ENCODE data around the gene CDH5. TPM values are rescaled to one million over a fixed set of nuclear protein-coding genes. Genes with fewer than 3 reads are reported as not detected.
"Not testable (repeated sequence)": the region's sequence is repeated elsewhere in the genome, so short reads cannot be mapped to it uniquely, and the experiment has no call there.

The CDH5 gene
- not detected for total RNA-seq

DNA sequence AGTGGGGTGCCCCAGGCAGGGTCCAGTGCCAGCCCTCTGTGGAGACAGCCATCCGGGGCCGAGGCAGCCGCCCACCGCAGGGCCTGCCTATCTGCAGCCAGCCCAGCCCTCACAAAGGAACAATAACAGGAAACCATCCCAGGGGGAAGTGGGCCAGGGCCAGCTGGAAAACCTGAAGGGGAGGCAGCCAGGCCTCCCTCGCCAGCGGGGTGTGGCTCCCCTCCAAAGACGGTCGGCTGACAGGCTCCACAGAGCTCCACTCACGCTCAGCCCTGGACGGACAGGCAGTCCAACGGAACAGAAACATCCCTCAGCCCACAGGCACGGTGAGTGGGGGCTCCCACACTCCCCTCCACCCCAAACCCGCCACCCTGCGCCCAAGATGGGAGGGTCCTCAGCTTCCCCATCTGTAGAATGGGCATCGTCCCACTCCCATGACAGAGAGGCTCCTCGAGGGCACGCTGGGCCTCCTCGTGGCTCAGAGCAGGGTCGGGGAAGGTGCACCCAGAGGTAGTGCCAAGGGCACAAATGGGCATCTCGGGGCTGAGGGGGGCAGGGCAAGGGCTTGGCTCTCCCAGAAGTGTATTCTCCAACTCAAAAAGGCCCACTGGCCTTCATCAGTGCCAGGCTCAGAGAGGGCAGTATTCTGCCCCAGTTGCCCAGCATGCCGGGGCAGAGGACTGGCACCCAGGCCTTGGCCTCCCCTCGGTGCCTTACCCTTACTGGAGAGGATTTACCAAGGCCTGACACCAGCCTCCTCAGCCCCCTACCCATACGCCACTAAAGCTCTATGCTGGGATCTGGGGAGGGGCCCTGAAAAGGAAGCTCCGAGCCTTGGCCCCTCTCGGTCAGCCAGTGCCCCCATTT lies at the start of gene CDH5:
TSS of gene CDH5 (plus strand) at position 259 of the 867 bp plus-strand sequence. CDS start 12,647 bp downstream, outside the sequence.
- CTCF ChIA-PET = interaction anchor here (1.0 to 1.9 kb wide), 2 partner anchors 27 to 241 kb away, joined by 3 to 4 read pairs; no protein-coding TSS in a partner anchor
- DNase-seq = no peak

DNA sequence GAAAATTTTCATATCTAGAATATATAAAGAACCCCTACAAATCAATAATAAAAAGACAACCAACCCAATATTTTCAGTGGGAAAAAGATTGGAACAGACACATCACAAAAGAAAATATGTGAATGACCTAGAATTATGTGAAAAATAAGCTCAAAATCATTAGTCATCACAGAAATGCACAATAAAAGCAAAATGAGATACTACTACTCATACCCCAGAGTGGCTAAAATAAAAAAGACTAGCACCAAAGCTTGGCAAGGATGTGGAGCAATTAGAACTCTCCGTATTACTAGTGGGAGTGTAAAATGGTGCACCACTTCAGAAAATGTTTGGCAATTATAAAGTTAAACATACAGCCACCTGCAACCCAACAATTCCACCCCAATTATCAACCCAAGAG lies 48.0 kb upstream of the CDH5 start:
- DNase-seq = no peak
- Mint-ChIP-seq H3K36me3 (ENCODE audit: low read depth) (no peaks in the 10 kb centered on the region), H3K27me3 (no peaks in the 10 kb centered on the region), H3K4me3 (no peak overlapping the region), H3K9me3 (no peaks in the 10 kb centered on the region), H3K4me1 (no peaks in the 10 kb centered on the region), H3K27ac (no peak overlapping the region)
- POLR2A ChIA-PET = no interaction called here
- CTCF ChIA-PET = interaction anchor here (1.1 kb wide), 1 partner anchor 47 kb away, joined by 4 read pairs; no protein-coding TSS in a partner anchor

More for the DNA sequence above, at the start of gene CDH5:
- POLR2A ChIA-PET = no interaction called here
- Mint-ChIP-seq H3K27ac (no peak within 1 kb of the TSS), H3K4me1 (peaks cover 10% of the 10 kb centered on the region), H3K27me3 (peaks cover 27% of the 10 kb centered on the region), H3K4me3 (no peak within 1 kb of the TSS), H3K9me3 (no peaks in the 10 kb centered on the region), H3K36me3 (ENCODE audit: low read depth) (no peaks in the 10 kb centered on the region)

DNA sequence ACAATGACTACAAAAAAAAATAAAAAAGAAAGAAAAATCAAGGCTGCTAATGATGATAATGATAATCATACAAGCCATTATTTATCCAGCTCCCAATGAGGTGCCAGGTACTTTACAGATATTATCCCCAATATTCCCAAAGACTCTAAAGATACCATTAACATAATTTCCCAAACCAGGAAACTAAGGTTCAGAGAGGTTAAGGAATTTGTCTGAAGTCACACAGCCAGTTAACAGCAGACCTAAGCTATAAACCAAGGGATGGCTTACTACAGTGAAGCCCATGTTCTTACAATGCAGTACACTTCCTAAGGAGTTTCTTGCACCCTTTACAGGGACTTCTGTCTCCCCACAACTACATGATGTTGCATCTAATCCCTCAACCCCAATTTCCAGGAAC lies 45.7 kb upstream of the CDH5 start:
- Mint-ChIP-seq H3K36me3 (ENCODE audit: low read depth) (no peaks in the 10 kb centered on the region), H3K4me3 (no peak overlapping the region), H3K9me3 (no peaks in the 10 kb centered on the region), H3K27ac (no peak overlapping the region), H3K4me1 (no peaks in the 10 kb centered on the region), H3K27me3 (no peaks in the 10 kb centered on the region)
- CTCF ChIA-PET = no interaction called here
- POLR2A ChIA-PET = no interaction called here
- no peak for DNase-seq

DNA sequence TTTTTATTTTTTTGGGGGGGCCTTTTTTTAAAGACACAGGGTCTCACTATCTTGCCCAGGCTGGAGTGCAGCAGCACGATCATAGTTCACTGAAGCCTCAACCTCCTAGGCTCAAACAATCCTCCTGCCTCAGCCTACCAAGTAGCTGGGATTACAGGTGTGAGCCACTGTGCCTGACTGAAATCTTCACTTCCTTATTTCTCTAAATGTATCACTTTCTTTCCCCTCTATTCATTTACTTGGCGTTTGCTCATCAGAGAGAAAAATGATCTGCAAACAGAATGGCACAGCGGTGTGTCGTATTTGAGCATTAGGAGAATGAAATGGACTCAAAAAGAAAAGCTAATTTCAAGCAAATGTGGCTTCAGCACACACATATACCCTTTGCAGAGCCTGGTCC lies 44.3 kb upstream of the CDH5 start:
- H3K4me3 Mint-ChIP-seq = no peak overlapping the region
- DNase-seq = no peak
- H3K36me3 Mint-ChIP-seq (ENCODE audit: low read depth) = no peaks in the 10 kb centered on the region
- no peaks in the 10 kb centered on the region for H3K9me3 Mint-ChIP-seq
- H3K27ac Mint-ChIP-seq = no peak overlapping the region
- no peaks in the 10 kb centered on the region for H3K27me3 Mint-ChIP-seq
- ChIA-PET POLR2A (no interaction called here), CTCF (no interaction called here)
- no peaks in the 10 kb centered on the region for H3K4me1 Mint-ChIP-seq

DNA sequence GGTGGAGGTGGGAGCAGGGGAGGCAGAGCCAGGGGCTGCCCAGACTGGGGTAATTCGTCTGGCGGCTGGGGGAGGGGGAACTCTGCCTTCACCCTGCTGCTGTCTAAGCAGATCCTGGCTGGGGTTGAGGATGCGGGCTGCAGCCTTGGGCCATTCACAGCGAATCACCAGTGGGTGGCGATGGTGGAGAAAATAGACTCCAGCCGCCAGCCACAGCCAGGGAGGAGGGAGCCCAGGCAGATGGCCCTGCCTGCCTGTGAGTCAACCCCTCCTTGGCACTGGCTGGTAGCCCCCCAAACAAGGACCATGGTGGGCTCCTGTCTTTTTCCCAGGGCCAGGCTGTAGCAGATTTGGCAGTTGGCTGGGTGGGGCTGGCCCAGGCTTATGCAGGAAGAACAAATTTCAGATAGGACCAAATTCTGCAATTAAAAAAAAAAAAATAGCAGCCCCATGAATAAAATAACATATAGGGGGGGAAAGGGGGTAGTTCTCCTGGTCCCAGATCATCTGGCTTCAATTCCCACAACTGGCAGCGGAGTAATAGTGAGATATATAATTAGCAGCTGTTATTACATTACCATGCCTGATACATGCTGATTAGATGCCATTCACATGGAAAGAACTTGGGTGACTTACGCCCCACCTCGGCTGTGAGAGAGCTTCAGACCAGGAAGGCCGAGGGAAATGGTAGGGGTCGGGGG lies 41.5 kb upstream of the CDH5 start:
- no peak overlapping the region for H3K4me3 Mint-ChIP-seq
- H3K9me3 Mint-ChIP-seq = no peaks in the 10 kb centered on the region
- H3K4me1 Mint-ChIP-seq = no peaks in the 10 kb centered on the region
- H3K36me3 Mint-ChIP-seq (ENCODE audit: low read depth) = no peaks in the 10 kb centered on the region
- ChIA-PET CTCF (interaction anchor here (0.6 to 0.9 kb wide), 2 partner anchors 11 to 436 kb away, joined by 3 to 4 read pairs; no protein-coding TSS in a partner anchor), POLR2A (no interaction called here)
- no peaks in the 10 kb centered on the region for H3K27me3 Mint-ChIP-seq
- no peak for DNase-seq
- H3K27ac Mint-ChIP-seq = no peak overlapping the region

DNA sequence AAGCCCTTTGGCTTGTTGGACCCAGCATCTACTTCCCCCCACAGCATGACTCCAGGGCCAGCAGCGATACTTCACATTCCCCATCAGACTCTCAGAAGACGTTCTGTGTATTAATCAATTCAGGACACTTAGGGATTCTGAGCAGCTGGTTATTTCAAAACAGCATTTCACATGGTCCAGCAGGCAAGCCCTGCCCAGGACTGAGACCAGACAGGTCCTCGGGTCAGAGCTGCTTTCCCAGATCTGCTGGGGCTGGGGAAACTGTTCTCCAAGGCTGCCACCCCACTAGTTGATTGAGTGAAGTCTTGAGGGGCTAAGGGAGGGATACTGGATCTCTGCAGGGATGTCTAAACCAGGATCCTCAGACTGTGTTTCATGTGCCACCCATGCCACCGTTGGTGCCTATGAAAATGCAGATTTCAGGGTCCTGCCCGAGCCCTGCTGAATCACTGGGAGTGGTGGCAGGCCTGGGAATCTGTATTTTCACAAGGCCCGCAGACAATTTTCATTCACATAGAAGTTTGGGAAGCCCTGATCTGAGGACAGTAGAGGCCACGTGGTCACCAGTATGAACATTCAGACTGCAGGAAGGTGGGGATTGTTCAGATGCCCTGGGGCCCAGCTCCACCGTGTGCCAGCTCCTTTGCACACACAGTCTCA lies 40.6 kb upstream of the CDH5 start:
- DNase-seq = no peak
- Mint-ChIP-seq H3K36me3 (ENCODE audit: low read depth) (no peaks in the 10 kb centered on the region), H3K27me3 (no peaks in the 10 kb centered on the region), H3K9me3 (no peaks in the 10 kb centered on the region), H3K4me1 (no peaks in the 10 kb centered on the region), H3K27ac (no peak overlapping the region), H3K4me3 (no peak overlapping the region)
- POLR2A ChIA-PET = no interaction called here
- CTCF ChIA-PET = no interaction called here

GRCh38 chr16:66326991-66327513 lies 39.4 kb upstream of the CDH5 start:
- CTCF ChIA-PET = no interaction called here
- POLR2A ChIA-PET = no interaction called here
- H3K4me3 Mint-ChIP-seq = no peak overlapping the region
- H3K4me1 Mint-ChIP-seq = no peaks in the 10 kb centered on the region
- no peaks in the 10 kb centered on the region for H3K9me3 Mint-ChIP-seq
- H3K36me3 Mint-ChIP-seq (ENCODE audit: low read depth) = no peaks in the 10 kb centered on the region
- DNase-seq = no peak
- H3K27me3 Mint-ChIP-seq = no peaks in the 10 kb centered on the region
- no peak overlapping the region for H3K27ac Mint-ChIP-seq

DNA sequence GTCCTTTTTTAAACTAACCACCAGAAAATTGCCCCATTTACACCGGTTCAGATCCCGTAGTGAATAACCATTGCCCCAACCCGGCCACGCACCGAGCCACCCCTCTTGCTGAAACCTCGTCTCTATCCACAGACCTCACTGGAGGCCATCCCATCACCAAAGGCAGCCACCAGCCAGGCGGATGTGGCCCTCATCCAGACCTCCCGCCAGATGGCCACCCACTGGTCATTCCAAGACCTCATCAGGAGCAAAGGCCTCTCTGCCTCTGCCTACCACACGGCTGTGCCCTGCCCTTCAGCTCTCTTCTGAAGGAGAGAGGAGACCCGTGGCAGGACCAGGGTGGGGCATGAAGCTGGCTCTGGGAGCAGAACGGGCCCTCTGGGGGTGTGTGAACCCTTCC lies 38.2 kb upstream of the CDH5 start:
- DNase-seq = no peak
- ChIA-PET CTCF (no interaction called here), POLR2A (no interaction called here)
- no peak overlapping the region for H3K4me3 Mint-ChIP-seq
- H3K36me3 Mint-ChIP-seq (ENCODE audit: low read depth) = no peaks in the 10 kb centered on the region
- no peaks in the 10 kb centered on the region for H3K4me1 Mint-ChIP-seq
- no peaks in the 10 kb centered on the region for H3K27me3 Mint-ChIP-seq
- no peaks in the 10 kb centered on the region for H3K9me3 Mint-ChIP-seq
- H3K27ac Mint-ChIP-seq = no peak overlapping the region

DNA sequence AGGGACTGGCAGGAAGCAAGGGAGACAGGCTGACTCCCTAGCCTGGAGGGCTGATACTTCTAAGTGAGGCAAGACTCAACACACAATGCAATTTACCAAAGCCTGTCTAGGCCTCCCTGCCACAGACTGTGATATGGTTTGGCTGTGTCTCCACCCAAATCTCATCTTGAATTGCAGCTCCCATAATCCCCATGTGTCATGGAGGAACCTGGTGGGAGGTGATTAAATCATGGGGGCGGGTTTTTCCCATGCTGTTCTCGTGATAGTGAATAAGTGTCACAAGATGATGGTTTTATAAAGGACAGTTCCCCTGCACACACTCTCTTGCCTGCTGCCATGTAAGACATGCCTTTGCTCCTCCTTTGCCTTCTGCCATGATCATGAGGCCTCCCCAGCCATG lies 35.0 kb upstream of the CDH5 start:
- H3K4me3 Mint-ChIP-seq; CTCF ChIA-PET; H3K36me3 Mint-ChIP-seq (ENCODE audit: low read depth); H3K4me1 Mint-ChIP-seq; H3K27ac Mint-ChIP-seq; H3K27me3 Mint-ChIP-seq; POLR2A ChIA-PET; H3K9me3 Mint-ChIP-seq; DNase-seq: not testable (repeated sequence)

- no peaks in the 10 kb centered on the region for H3K4me1 Mint-ChIP-seq
- no peak for DNase-seq
- no peaks in the 10 kb centered on the region for H3K9me3 Mint-ChIP-seq
- H3K36me3 Mint-ChIP-seq (ENCODE audit: low read depth) = no peaks in the 10 kb centered on the region
- no peak overlapping the region for H3K4me3 Mint-ChIP-seq
- H3K27ac Mint-ChIP-seq = no peak overlapping the region
- ChIA-PET CTCF (interaction anchor here (0.9 kb wide), 1 partner anchor 30 kb away, joined by 3 read pairs; no protein-coding TSS in a partner anchor), POLR2A (no interaction called here)
- peaks cover 4% of the 10 kb centered on the region for H3K27me3 Mint-ChIP-seq
These were observed 33.6 kb upstream of the CDH5 start for GRCh38 chr16:66332634-66333610.

DNA sequence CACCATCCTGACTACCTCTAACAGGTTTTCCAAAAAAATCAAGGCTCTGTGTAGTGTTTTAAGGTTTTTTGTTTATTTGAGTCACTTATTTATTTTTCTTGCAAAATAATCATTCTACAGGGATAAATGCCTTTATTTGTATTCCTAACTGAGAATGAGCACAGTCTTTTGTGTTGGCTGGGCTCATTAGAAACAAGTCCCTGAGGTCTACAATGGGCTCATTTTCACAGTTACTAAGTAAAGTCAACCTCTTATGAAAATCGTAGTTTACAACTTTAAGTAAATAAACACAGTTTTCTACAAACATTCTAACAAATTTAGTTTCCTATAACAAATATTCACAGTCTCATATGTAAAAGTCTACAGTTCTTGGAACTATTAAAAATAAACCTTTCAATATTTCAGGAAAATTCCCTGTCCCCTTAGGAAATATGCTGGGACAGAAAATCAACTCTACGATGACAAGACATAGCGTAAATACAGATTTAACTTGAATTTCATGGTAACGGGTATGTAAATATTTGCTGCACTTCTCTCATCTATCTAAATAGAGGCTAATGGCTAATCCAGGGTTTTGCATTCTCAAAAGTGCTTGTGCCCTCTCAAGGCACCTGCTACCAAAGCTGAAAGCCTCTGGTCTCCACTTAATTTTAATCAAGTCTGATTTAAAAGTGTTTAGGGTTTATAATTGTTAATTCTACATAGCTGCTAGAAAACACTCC lies 31.5 kb upstream of the CDH5 start:
- no peak overlapping the region for H3K27ac Mint-ChIP-seq
- ChIA-PET POLR2A (no interaction called here), CTCF (interaction anchor here (1.4 kb wide), 1 partner anchor 11 kb away, joined by 4 read pairs; no protein-coding TSS in a partner anchor)
- no peak for DNase-seq
- H3K9me3 Mint-ChIP-seq = no peaks in the 10 kb centered on the region
- no peak overlapping the region for H3K4me3 Mint-ChIP-seq
- no peaks in the 10 kb centered on the region for H3K36me3 Mint-ChIP-seq (ENCODE audit: low read depth)
- peaks cover 4% of the 10 kb centered on the region for H3K27me3 Mint-ChIP-seq
- H3K4me1 Mint-ChIP-seq = no peaks in the 10 kb centered on the region

Data from activated CD4-positive, alpha-beta T cell treated with anti-CD3 and anti-CD28 coated beads, Interleukin-2, amount 10 ng/mL, durations not matched to agents 7 days and 5 days (primary cell).